ENCODE data around the gene DSCAML1.

DSCAML1 gene

GRCh38 chr11:117782101-117782500 lies 14.9 kb downstream of the DSCAML1 start:
- H3K27me3 ChIP-seq (ENCODE audit: control insufficient read depth in 3 of 3, insufficient read depth in 3 of 3, low read depth in 1 of 3, low read length in 3 of 3) = peaks cover 0 to 67% (median 2%) of the 10 kb centered on the region in 3 experiments
- no peak overlapping the region for H3K9ac ChIP-seq (ENCODE audit: low read depth, low read length, poor library complexity)
- H3K27ac ChIP-seq (replicated peaks; ENCODE audit: low read length) = no peak overlapping the region
- no peak overlapping the region for H3K4ac ChIP-seq (ENCODE audit: low read length)
- no peak overlapping the region for H2BK5ac ChIP-seq (ENCODE audit: low read length)
- H3K14ac ChIP-seq (ENCODE audit: low read length) = no peak overlapping the region
- no peak overlapping the region for H4K8ac ChIP-seq (ENCODE audit: low read depth, low read length)
- no peaks in the 10 kb centered on the region for H3K79me1 ChIP-seq (ENCODE audit: low read depth, low read length)
- no peak overlapping the region for H3K23ac ChIP-seq (ENCODE audit: low read depth, low read length, poor library complexity)
- no peaks in the 10 kb centered on the region for H3K9me3 ChIP-seq (replicated peaks in 1 of 2; ENCODE audit: control insufficient read depth in 2 of 2, insufficient read depth in 1 of 2, low read depth in 1 of 2, low read length in 2 of 2)
- no peak overlapping the region for H3K4me2 ChIP-seq (ENCODE audit: insufficient read depth, low read length, poor library complexity, severe bottlenecking)
- no peak overlapping the region for H2BK15ac ChIP-seq (ENCODE audit: low read length)
- no peak overlapping the region for H2BK12ac ChIP-seq (ENCODE audit: low read length)
- WGBS, 2 donors (ENCODE audit: extremely low coverage in 2 of 2, insufficient read length in 2 of 2, insufficient replicate concordance in 1 of 2) = no CpG with 5 or more reads among the region's 11 CpGs
- no peak overlapping the region for H4K91ac ChIP-seq (ENCODE audit: low read depth, low read length, poor library complexity)
- no peaks in the 10 kb centered on the region for H3K36me3 ChIP-seq (replicated peaks in 1 of 2; ENCODE audit: control insufficient read depth in 2 of 2, insufficient read depth in 2 of 2, low read length in 2 of 2)
- no peak overlapping the region for H2AFZ ChIP-seq (ENCODE audit: low read length)
- H3K4me3 ChIP-seq (ENCODE audit: low read length in 2 of 2) = no peak overlapping the region
- DNase-seq (ENCODE audit: low spot score) = no peak
- no peak overlapping the region for H2BK120ac ChIP-seq (ENCODE audit: low read depth, low read length)
- H3K18ac ChIP-seq (ENCODE audit: low read length) = no peak overlapping the region
- H2AK5ac ChIP-seq (ENCODE audit: low read depth, low read length) = no peak overlapping the region
- H3K4me1 ChIP-seq (ENCODE audit: control insufficient read depth in 2 of 2, insufficient read depth in 1 of 2, low read depth in 1 of 2, low read length in 2 of 2) = peaks cover 0 to 3% of the 10 kb centered on the region in 2 donors

GRCh38 chr11:117781627-117782026 lies 15.4 kb downstream of the DSCAML1 start:
- WGBS, 2 donors (ENCODE audit: extremely low coverage in 2 of 2, insufficient read length in 2 of 2, insufficient replicate concordance in 1 of 2) = no CpG with 5 or more reads among the region's 4 CpGs
- Histone ChIP-seq H4K91ac (ENCODE audit: low read depth, low read length, poor library complexity) (no peak overlapping the region), H3K27ac (replicated peaks; ENCODE audit: low read length) (no peak overlapping the region), H3K4me3 (ENCODE audit: low read length in 2 of 2) (no peak overlapping the region), H2BK12ac (ENCODE audit: low read length) (no peak overlapping the region), H2AFZ (ENCODE audit: low read length) (no peak overlapping the region), H3K36me3 (replicated peaks in 1 of 2; ENCODE audit: control insufficient read depth in 2 of 2, insufficient read depth in 2 of 2, low read length in 2 of 2) (no peaks in the 10 kb centered on the region), H3K9me3 (replicated peaks in 1 of 2; ENCODE audit: control insufficient read depth in 2 of 2, insufficient read depth in 1 of 2, low read depth in 1 of 2, low read length in 2 of 2) (no peaks in the 10 kb centered on the region), H3K27me3 (ENCODE audit: control insufficient read depth in 3 of 3, insufficient read depth in 3 of 3, low read depth in 1 of 3, low read length in 3 of 3) (peaks cover 0 to 66% (median 4%) of the 10 kb centered on the region in 3 experiments), H2BK5ac (ENCODE audit: low read length) (no peak overlapping the region), H2AK5ac (ENCODE audit: low read depth, low read length) (no peak overlapping the region), H3K79me1 (ENCODE audit: low read depth, low read length) (no peaks in the 10 kb centered on the region), H3K4me1 (ENCODE audit: control insufficient read depth in 2 of 2, insufficient read depth in 1 of 2, low read depth in 1 of 2, low read length in 2 of 2) (peaks cover 0 to 3% of the 10 kb centered on the region in 2 donors), H2BK120ac (ENCODE audit: low read depth, low read length) (no peak overlapping the region), H3K14ac (ENCODE audit: low read length) (no peak overlapping the region), H4K8ac (ENCODE audit: low read depth, low read length) (no peak overlapping the region), H3K18ac (ENCODE audit: low read length) (no peak overlapping the region), H3K9ac (ENCODE audit: low read depth, low read length, poor library complexity) (no peak overlapping the region), H2BK15ac (ENCODE audit: low read length) (no peak overlapping the region), H3K4ac (ENCODE audit: low read length) (no peak overlapping the region), H3K23ac (ENCODE audit: low read depth, low read length, poor library complexity) (no peak overlapping the region), H3K4me2 (ENCODE audit: insufficient read depth, low read length, poor library complexity, severe bottlenecking) (no peak overlapping the region)
- DNase-seq (ENCODE audit: low spot score) = no peak

- H3K18ac ChIP-seq (ENCODE audit: low read length) = peak overlapping the region; percentile 49
- H2BK12ac ChIP-seq (ENCODE audit: low read length) = no peak overlapping the region
- no peak overlapping the region for H3K14ac ChIP-seq (ENCODE audit: low read length)
- H3K27ac ChIP-seq (replicated peaks; ENCODE audit: low read length) = no peak overlapping the region
- H2AFZ ChIP-seq (ENCODE audit: low read length) = no peak overlapping the region
- no peak overlapping the region for H4K91ac ChIP-seq (ENCODE audit: low read depth, low read length, poor library complexity)
- H4K8ac ChIP-seq (ENCODE audit: low read depth, low read length) = no peak overlapping the region
- no peak overlapping the region for H2BK15ac ChIP-seq (ENCODE audit: low read length)
- DNase-seq (ENCODE audit: low spot score) = no peak
- no peaks in the 10 kb centered on the region for H3K9me3 ChIP-seq (replicated peaks in 1 of 2; ENCODE audit: control insufficient read depth in 2 of 2, insufficient read depth in 1 of 2, low read depth in 1 of 2, low read length in 2 of 2)
- H3K4me1 ChIP-seq (ENCODE audit: control insufficient read depth in 2 of 2, insufficient read depth in 1 of 2, low read depth in 1 of 2, low read length in 2 of 2) = no peaks in the 10 kb centered on the region
- H3K23ac ChIP-seq (ENCODE audit: low read depth, low read length, poor library complexity) = no peak overlapping the region
- H3K4me2 ChIP-seq (ENCODE audit: insufficient read depth, low read length, poor library complexity, severe bottlenecking) = no peak overlapping the region
- no peaks in the 10 kb centered on the region for H3K36me3 ChIP-seq (replicated peaks in 1 of 2; ENCODE audit: control insufficient read depth in 2 of 2, insufficient read depth in 2 of 2, low read length in 2 of 2)
- H3K27me3 ChIP-seq (ENCODE audit: control insufficient read depth in 3 of 3, insufficient read depth in 3 of 3, low read depth in 1 of 3, low read length in 3 of 3) = peaks cover 0 to 68% (median 4%) of the 10 kb centered on the region in 3 experiments
- no peak overlapping the region for H3K4me3 ChIP-seq (ENCODE audit: low read length in 2 of 2)
- no peak overlapping the region for H2AK5ac ChIP-seq (ENCODE audit: low read depth, low read length)
- no peaks in the 10 kb centered on the region for H3K79me1 ChIP-seq (ENCODE audit: low read depth, low read length)
- no peak overlapping the region for H2BK5ac ChIP-seq (ENCODE audit: low read length)
- no peak overlapping the region for H3K9ac ChIP-seq (ENCODE audit: low read depth, low read length, poor library complexity)
- WGBS, 2 donors (ENCODE audit: extremely low coverage in 2 of 2, insufficient read length in 2 of 2, insufficient replicate concordance in 1 of 2) = no CpG with 5 or more reads among the region's 26 CpGs
- H2BK120ac ChIP-seq (ENCODE audit: low read depth, low read length) = no peak overlapping the region
- no peak overlapping the region for H3K4ac ChIP-seq (ENCODE audit: low read length)
Measured at GRCh38 chr11:117780456-117780855, 16.6 kb downstream of the DSCAML1 start.

- no peak overlapping the region for H2BK5ac ChIP-seq (ENCODE audit: low read length)
- H3K18ac ChIP-seq (ENCODE audit: low read length) = no peak overlapping the region
- peaks cover 0 to 2% of the 10 kb centered on the region in 2 donors for H3K4me1 ChIP-seq (ENCODE audit: control insufficient read depth in 2 of 2, insufficient read depth in 1 of 2, low read depth in 1 of 2, low read length in 2 of 2)
- DNase-seq (ENCODE audit: low spot score) = no peak
- no peak overlapping the region for H4K91ac ChIP-seq (ENCODE audit: low read depth, low read length, poor library complexity)
- H4K8ac ChIP-seq (ENCODE audit: low read depth, low read length) = no peak overlapping the region
- H3K79me1 ChIP-seq (ENCODE audit: low read depth, low read length) = no peaks in the 10 kb centered on the region
- no peak overlapping the region for H3K14ac ChIP-seq (ENCODE audit: low read length)
- H3K9me3 ChIP-seq (replicated peaks in 1 of 2; ENCODE audit: control insufficient read depth in 2 of 2, insufficient read depth in 1 of 2, low read depth in 1 of 2, low read length in 2 of 2) = no peaks in the 10 kb centered on the region
- H3K4me3 ChIP-seq (ENCODE audit: low read length in 2 of 2) = no peak overlapping the region
- H2BK15ac ChIP-seq (ENCODE audit: low read length) = no peak overlapping the region
- no CpG with 5 or more reads among the region's 3 CpGs for WGBS, 2 donors (ENCODE audit: extremely low coverage in 2 of 2, insufficient read length in 2 of 2, insufficient replicate concordance in 1 of 2)
- H3K27ac ChIP-seq (replicated peaks; ENCODE audit: low read length) = no peak overlapping the region
- H3K4ac ChIP-seq (ENCODE audit: low read length) = no peak overlapping the region
- H3K27me3 ChIP-seq (ENCODE audit: control insufficient read depth in 3 of 3, insufficient read depth in 3 of 3, low read depth in 1 of 3, low read length in 3 of 3) = peaks cover 0 to 50% (median 2%) of the 10 kb centered on the region in 3 experiments
- H2AK5ac ChIP-seq (ENCODE audit: low read depth, low read length) = no peak overlapping the region
- H2BK120ac ChIP-seq (ENCODE audit: low read depth, low read length) = no peak overlapping the region
- H3K4me2 ChIP-seq (ENCODE audit: insufficient read depth, low read length, poor library complexity, severe bottlenecking) = no peak overlapping the region
- H3K9ac ChIP-seq (ENCODE audit: low read depth, low read length, poor library complexity) = no peak overlapping the region
- no peak overlapping the region for H2AFZ ChIP-seq (ENCODE audit: low read length)
- no peaks in the 10 kb centered on the region for H3K36me3 ChIP-seq (replicated peaks in 1 of 2; ENCODE audit: control insufficient read depth in 2 of 2, insufficient read depth in 2 of 2, low read length in 2 of 2)
- H3K23ac ChIP-seq (ENCODE audit: low read depth, low read length, poor library complexity) = no peak overlapping the region
- H2BK12ac ChIP-seq (ENCODE audit: low read length) = no peak overlapping the region
Measured at GRCh38 chr11:117774553-117774952, 22.5 kb downstream of the DSCAML1 start.
